ENCODE results near the gene UBE2QL1.

The UBE2QL1 gene

DNA sequence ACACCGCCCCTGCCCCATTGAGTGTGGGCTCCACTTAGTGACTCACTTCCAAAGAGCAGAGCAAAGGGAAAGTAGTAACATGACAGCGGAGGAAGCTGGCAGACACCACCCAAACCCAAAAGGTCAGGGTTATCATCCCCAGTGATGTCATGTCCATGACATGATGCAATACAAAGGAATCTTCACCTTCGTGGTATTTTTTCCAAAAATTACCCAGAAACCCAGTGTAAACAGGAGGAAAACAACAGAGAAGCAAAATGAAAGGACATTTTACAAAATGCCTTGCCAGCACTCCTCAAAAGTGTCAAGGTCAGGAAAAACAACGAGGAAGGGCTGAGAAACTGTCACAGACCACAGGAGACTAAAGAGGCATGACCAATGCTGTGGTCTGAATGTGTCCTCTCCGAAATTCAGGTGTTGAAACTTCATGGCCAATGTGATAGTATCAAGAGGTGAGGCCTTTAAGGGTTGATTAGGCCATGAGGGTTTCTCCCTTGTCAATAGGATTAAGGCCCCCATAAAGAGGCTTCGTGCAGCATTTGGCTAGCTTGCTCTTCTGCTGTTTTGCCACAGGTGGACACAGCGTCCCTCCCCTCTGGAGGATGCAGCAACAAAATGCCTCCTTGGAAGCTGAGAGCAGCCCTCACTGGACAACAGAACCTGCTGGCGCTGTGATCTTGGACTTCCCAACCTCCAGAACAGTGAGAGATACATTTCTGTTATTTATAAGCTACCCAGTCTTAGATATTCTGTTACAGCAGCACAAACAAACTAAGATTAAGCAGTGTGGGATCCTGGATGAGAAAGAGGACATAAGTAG, 39.8 kb upstream of the UBE2QL1 start:
- Histone ChIP-seq H3K79me2 (ENCODE audit: control insufficient read depth, insufficient read depth, low read length, unreplicated experiment) (no peaks in the 10 kb centered on the region), H3K4me3 (ENCODE audit: low read depth, low read length) (no peak overlapping the region), H3K27me3 (ENCODE audit: insufficient read depth, low read length) (peaks cover 14% of the 10 kb centered on the region), H2AFZ (ENCODE audit: low read length, unreplicated experiment) (no peak overlapping the region), H3K36me3 (ENCODE audit: insufficient read depth, low read length) (no peaks in the 10 kb centered on the region), H3K27ac (ENCODE audit: low read depth, low read length) (no peak overlapping the region), H3K4me1 (ENCODE audit: control insufficient read depth, insufficient read depth, low read length, unreplicated experiment) (no peaks in the 10 kb centered on the region)

GRCh38 chr5:6410421-6410820, 38.2 kb upstream of the UBE2QL1 start:
- Histone ChIP-seq H3K36me3 (ENCODE audit: insufficient read depth, low read length) (no peaks in the 10 kb centered on the region), H3K27ac (ENCODE audit: low read depth, low read length) (no peak overlapping the region), H3K79me2 (ENCODE audit: control insufficient read depth, insufficient read depth, low read length, unreplicated experiment) (no peaks in the 10 kb centered on the region), H3K4me1 (ENCODE audit: control insufficient read depth, insufficient read depth, low read length, unreplicated experiment) (no peaks in the 10 kb centered on the region), H2AFZ (ENCODE audit: low read length, unreplicated experiment) (no peak overlapping the region), H3K4me3 (ENCODE audit: low read depth, low read length) (no peak overlapping the region), H3K27me3 (ENCODE audit: insufficient read depth, low read length) (peaks cover 12% of the 10 kb centered on the region)

DNA sequence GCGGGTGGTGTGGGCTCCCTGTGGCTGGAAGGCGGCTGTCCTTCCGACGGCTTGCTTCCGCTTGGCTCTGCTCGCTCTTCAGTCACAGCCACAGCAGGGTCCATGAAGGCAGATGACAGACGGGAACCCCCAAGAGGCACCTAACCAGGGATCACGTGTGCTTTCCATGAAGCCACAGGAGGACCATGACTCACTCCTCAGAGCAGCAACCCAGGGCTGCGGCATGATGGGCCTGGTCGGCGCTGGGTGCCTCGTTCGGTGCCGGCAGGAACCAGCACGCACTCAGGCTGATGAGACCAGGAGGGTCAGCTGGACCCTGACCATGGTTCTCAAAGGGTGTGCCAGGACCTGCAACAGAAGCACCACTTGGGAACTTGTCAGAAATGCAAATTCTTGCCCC, 37.5 kb upstream of the UBE2QL1 start:
- Histone ChIP-seq H3K79me2 (ENCODE audit: control insufficient read depth, insufficient read depth, low read length, unreplicated experiment) (no peaks in the 10 kb centered on the region), H3K27ac (ENCODE audit: low read depth, low read length) (no peak overlapping the region)

GRCh38 chr5:6412811-6413210, 35.8 kb upstream of the UBE2QL1 start:
- H3K27me3 ChIP-seq (ENCODE audit: insufficient read depth, low read length), result peaks cover 12% of the 10 kb centered on the region
- H3K36me3 ChIP-seq (ENCODE audit: insufficient read depth, low read length), result no peaks in the 10 kb centered on the region
- H3K27ac ChIP-seq (ENCODE audit: low read depth, low read length), result no peak overlapping the region

More for the DNA sequence above, 37.5 kb upstream of the UBE2QL1 start:
- Histone ChIP-seq H3K4me1 (ENCODE audit: control insufficient read depth, insufficient read depth, low read length, unreplicated experiment) (no peaks in the 10 kb centered on the region), H3K36me3 (ENCODE audit: insufficient read depth, low read length) (no peaks in the 10 kb centered on the region), H3K4me3 (ENCODE audit: low read depth, low read length) (no peak overlapping the region), H3K27me3 (ENCODE audit: insufficient read depth, low read length) (peaks cover 12% of the 10 kb centered on the region), H2AFZ (ENCODE audit: low read length, unreplicated experiment) (no peak overlapping the region)

GRCh38 chr5:6417657-6418056, 31.0 kb upstream of the UBE2QL1 start:
- Histone ChIP-seq H2AFZ (ENCODE audit: low read length, unreplicated experiment) (no peak overlapping the region), H3K4me3 (ENCODE audit: low read depth, low read length) (no peak overlapping the region), H3K36me3 (ENCODE audit: insufficient read depth, low read length) (no peaks in the 10 kb centered on the region), H3K79me2 (ENCODE audit: control insufficient read depth, insufficient read depth, low read length, unreplicated experiment) (no peaks in the 10 kb centered on the region), H3K4me1 (ENCODE audit: control insufficient read depth, insufficient read depth, low read length, unreplicated experiment) (no peaks in the 10 kb centered on the region), H3K27me3 (ENCODE audit: insufficient read depth, low read length) (peaks cover 12% of the 10 kb centered on the region), H3K27ac (ENCODE audit: low read depth, low read length) (no peak overlapping the region)

More at GRCh38 chr5:6412811-6413210, 35.8 kb upstream of the UBE2QL1 start:
- no peaks in the 10 kb centered on the region for H3K79me2 ChIP-seq (ENCODE audit: control insufficient read depth, insufficient read depth, low read length, unreplicated experiment)
- no peak overlapping the region for H2AFZ ChIP-seq (ENCODE audit: low read length, unreplicated experiment)
- no peak overlapping the region for H3K4me3 ChIP-seq (ENCODE audit: low read depth, low read length)
- no peaks in the 10 kb centered on the region for H3K4me1 ChIP-seq (ENCODE audit: control insufficient read depth, insufficient read depth, low read length, unreplicated experiment)

DNA sequence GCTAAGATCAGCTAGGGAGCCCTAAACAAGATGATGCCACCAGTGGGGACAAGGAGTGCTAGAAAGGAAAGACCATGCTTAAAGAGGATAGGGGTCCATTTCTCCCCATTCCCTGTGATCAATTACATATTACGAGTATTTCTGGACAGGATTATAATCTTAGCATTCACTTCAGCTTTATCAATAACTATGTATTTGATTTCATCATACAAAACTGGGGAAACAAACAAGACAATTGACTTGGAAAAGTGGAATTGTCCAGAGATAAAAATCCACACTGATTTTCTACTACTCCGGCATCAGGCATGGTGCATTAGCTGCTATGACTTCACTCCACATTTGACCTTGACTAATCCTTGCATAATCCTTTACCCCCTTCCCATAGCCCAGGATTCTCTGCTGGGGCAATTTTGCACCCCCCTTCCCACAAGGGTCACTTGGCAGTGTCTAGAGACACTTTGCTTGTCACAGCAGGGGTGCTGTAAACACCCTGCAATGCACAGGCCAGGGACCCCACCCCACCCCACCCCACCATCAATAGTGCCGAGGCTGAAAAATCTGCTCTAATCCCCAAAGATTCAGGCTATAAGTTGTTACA, 29.9 kb upstream of the UBE2QL1 start:
- H3K4me3 ChIP-seq (ENCODE audit: low read depth, low read length), result no peak overlapping the region
- H3K27me3 ChIP-seq (ENCODE audit: insufficient read depth, low read length), result peaks cover 6% of the 10 kb centered on the region; the same call in 1 of the 2 replicates
- no peaks in the 10 kb centered on the region for H3K79me2 ChIP-seq (ENCODE audit: control insufficient read depth, insufficient read depth, low read length, unreplicated experiment)
- no peaks in the 10 kb centered on the region for H3K4me1 ChIP-seq (ENCODE audit: control insufficient read depth, insufficient read depth, low read length, unreplicated experiment)
- no peak overlapping the region for H2AFZ ChIP-seq (ENCODE audit: low read length, unreplicated experiment)
- no peaks in the 10 kb centered on the region for H3K36me3 ChIP-seq (ENCODE audit: insufficient read depth, low read length)
- no peak overlapping the region for H3K27ac ChIP-seq (ENCODE audit: low read depth, low read length)

DNA sequence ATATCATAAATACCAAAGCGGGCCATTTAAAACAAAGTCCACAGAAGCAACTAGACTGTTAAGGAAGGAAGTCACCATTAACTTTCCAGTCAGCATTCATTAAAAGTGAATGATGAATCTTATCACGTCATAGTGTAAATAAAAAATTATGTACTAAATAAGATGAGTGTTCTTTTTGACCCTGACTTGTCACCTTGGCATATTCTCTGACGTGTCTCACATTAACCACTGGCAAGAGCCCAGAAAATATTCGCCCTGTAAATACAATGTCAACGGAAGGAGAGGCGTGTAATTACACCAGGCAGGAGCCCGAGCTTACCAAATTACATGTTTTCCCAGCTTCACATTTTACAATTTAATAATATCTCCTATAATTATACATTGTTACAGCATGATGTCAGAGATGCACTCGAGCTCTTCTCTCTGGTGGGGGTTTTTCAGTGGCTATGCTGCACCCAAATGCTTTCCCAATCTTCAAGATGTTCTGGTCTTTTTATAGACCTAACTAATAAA, 29.3 kb upstream of the UBE2QL1 start:
- Histone ChIP-seq H3K27me3 (ENCODE audit: insufficient read depth, low read length) (peaks cover 6% of the 10 kb centered on the region; the same call in 1 of the 2 replicates), H3K4me3 (ENCODE audit: low read depth, low read length) (no peak overlapping the region), H3K4me1 (ENCODE audit: control insufficient read depth, insufficient read depth, low read length, unreplicated experiment) (no peaks in the 10 kb centered on the region), H3K36me3 (ENCODE audit: insufficient read depth, low read length) (no peaks in the 10 kb centered on the region), H2AFZ (ENCODE audit: low read length, unreplicated experiment) (no peak overlapping the region), H3K79me2 (ENCODE audit: control insufficient read depth, insufficient read depth, low read length, unreplicated experiment) (no peaks in the 10 kb centered on the region), H3K27ac (ENCODE audit: low read depth, low read length) (no peak overlapping the region)

- Histone ChIP-seq H2AFZ (ENCODE audit: low read length, unreplicated experiment) (no peak overlapping the region), H3K27me3 (ENCODE audit: insufficient read depth, low read length) (peaks cover 16% of the 10 kb centered on the region; the same call in 1 of the 2 replicates), H3K79me2 (ENCODE audit: control insufficient read depth, insufficient read depth, low read length, unreplicated experiment) (no peaks in the 10 kb centered on the region), H3K27ac (ENCODE audit: low read depth, low read length) (no peak overlapping the region), H3K4me1 (ENCODE audit: control insufficient read depth, insufficient read depth, low read length, unreplicated experiment) (no peaks in the 10 kb centered on the region), H3K36me3 (ENCODE audit: insufficient read depth, low read length) (no peaks in the 10 kb centered on the region), H3K4me3 (ENCODE audit: low read depth, low read length) (no peak overlapping the region)
Measured at GRCh38 chr5:6423327-6424109, 25.1 kb upstream of the UBE2QL1 start.

DNA sequence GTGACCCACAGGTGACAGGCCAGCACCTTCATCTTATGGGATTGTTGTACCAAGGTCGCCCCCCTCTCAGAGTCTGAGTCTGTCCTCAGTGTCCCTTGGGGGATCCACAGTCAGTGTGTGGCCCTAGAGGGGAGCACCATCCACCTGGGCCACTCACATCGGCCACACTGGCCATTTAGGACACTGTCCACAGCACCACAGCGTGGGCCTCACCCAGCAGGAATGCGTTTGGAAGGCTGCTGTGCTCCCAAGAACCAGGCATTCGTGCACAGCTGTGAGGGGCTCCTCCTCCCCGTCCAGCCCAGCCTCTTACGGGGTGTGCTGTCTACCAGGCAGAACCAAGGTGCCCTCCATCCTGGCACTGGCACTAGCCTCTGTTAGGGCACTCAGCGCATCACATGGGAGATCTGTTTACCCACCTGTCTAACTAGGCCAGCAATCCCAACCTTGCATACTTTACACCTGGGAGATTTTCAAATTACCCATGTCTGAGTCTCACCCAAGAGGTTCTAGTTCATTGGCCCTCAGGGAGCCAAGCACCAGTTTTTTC, 24.5 kb upstream of the UBE2QL1 start:
- H3K27me3 ChIP-seq (ENCODE audit: insufficient read depth, low read length), result peaks cover 16% of the 10 kb centered on the region; the same call in 1 of the 2 replicates
- H2AFZ ChIP-seq (ENCODE audit: low read length, unreplicated experiment), result no peak overlapping the region
- H3K4me3 ChIP-seq (ENCODE audit: low read depth, low read length), result no peak overlapping the region
- no peaks in the 10 kb centered on the region for H3K36me3 ChIP-seq (ENCODE audit: insufficient read depth, low read length)
- H3K27ac ChIP-seq (ENCODE audit: low read depth, low read length), result no peak overlapping the region
- no peaks in the 10 kb centered on the region for H3K79me2 ChIP-seq (ENCODE audit: control insufficient read depth, insufficient read depth, low read length, unreplicated experiment)
- no peaks in the 10 kb centered on the region for H3K4me1 ChIP-seq (ENCODE audit: control insufficient read depth, insufficient read depth, low read length, unreplicated experiment)

DNA sequence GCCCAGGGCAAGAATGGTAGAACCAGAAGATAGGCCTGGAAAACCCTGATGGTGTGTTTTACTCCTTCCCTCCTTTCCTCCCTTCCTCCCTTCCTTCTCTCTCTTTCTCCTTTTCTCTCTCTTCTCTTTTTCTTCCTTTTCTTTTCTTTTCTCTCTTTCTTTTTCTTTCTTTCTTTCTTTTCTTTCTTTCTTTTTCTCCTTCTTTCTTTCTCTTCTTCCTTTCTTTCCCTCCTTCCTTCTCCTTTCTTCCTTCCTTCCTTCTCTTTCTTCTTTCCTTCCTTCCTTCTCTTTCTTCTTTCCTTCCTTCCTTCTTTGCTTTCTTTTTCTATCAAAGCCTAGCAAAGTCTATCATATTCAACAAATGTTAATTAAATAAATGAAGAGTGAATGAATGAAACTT, 24.0 kb upstream of the UBE2QL1 start:
- Histone ChIP-seq H3K4me1 (ENCODE audit: control insufficient read depth, insufficient read depth, low read length, unreplicated experiment) (no peaks in the 10 kb centered on the region), H3K79me2 (ENCODE audit: control insufficient read depth, insufficient read depth, low read length, unreplicated experiment) (no peaks in the 10 kb centered on the region), H3K27me3 (ENCODE audit: insufficient read depth, low read length) (peaks cover 16% of the 10 kb centered on the region; the same call in 1 of the 2 replicates), H2AFZ (ENCODE audit: low read length, unreplicated experiment) (no peak overlapping the region), H3K4me3 (ENCODE audit: low read depth, low read length) (no peak overlapping the region), H3K27ac (ENCODE audit: low read depth, low read length) (no peak overlapping the region), H3K36me3 (ENCODE audit: insufficient read depth, low read length) (no peaks in the 10 kb centered on the region)
